Activated naive CD8-positive, alpha-beta T cell treated with anti-CD3 and anti-CD28 coated beads, Interleukin-2, amount 50 U/mL, for 16 hours (primary cell): ENCODE results near the gene TATDN2.

Source experiments
- DNase-seq: peaks from one replicate; pipeline ENCODE4 v3.0.0-alpha.2; 2020; ENCODE audit warnings: low read depth, low spot score

TATDN2 gene, protein sequence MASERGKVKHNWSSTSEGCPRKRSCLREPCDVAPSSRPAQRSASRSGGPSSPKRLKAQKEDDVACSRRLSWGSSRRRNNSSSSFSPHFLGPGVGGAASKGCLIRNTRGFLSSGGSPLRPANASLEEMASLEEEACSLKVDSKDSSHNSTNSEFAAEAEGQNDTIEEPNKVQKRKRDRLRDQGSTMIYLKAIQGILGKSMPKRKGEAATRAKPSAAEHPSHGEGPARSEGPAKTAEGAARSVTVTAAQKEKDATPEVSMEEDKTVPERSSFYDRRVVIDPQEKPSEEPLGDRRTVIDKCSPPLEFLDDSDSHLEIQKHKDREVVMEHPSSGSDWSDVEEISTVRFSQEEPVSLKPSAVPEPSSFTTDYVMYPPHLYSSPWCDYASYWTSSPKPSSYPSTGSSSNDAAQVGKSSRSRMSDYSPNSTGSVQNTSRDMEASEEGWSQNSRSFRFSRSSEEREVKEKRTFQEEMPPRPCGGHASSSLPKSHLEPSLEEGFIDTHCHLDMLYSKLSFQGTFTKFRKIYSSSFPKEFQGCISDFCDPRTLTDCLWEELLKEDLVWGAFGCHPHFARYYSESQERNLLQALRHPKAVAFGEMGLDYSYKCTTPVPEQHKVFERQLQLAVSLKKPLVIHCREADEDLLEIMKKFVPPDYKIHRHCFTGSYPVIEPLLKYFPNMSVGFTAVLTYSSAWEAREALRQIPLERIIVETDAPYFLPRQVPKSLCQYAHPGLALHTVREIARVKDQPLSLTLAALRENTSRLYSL

GRCh38 chr3:10248184-10248983, at the start of gene TATDN2:
Gene TATDN2, plus strand, starts transcription at chr3:10248459. Its CDS starts 742 bp downstream, at chr3:10249201.
- DNase-seq, result peak; percentile 84

GRCh38 chr3:10198761-10199649, 49.3 kb upstream of the TATDN2 start:
- no peak for DNase-seq

DNA sequence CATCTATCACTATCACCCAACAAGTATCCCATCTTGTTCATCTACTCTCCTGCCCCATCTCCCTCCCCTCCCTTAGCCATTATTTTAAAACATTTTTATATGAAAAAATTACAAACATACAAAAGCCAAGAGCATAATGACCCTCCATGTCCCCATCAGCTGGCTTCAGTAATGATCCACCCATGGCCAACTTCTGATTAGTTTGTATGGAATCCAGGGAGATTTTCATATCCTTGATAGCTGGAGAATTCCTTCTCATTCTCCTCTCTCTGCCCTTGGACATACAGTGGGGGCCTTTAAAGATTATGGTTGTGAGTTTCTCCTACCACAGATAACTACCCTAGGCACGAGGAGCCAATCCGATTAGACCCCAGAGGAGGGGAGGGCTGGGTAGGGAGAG, 43.3 kb upstream of the TATDN2 start:
- DNase-seq, result no peak

DNA sequence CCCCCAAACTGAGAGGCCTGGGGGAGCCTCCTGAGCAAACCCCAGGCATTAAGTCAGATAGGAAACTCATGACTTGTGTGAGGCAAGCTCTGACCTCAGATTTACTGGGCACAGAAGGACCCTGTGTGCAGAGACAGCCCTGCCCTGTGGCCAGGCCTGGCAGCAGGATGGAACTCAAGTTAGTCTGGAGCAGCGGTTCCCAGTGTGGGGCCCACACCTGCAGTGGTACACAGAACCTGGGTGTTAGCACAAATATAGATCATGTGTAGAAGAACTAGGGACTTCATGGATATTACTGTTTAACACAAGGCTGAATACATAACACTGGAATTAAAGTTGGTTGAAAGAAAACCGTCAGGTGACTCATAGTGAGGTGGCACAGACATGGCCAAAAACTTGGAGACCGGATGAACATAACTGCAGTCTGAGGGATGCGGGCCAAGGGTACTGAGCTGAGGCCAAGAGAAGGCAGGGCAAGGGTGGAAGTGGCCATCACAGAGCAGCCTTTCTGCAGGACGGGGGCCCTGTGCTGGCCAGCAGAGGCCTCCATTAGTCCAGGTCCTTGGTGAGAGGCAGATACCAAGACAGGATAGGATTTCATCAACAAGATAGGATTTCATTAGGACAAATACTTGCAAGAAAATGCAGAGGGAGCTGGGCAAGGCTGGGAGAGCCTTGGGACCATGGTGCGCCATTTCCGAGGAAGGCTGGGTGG, 42.7 kb upstream of the TATDN2 start:
- DNase-seq, result no peak

GRCh38 chr3:10206166-10206511, 42.1 kb upstream of the TATDN2 start:
- DNase-seq, result no peak

DNA sequence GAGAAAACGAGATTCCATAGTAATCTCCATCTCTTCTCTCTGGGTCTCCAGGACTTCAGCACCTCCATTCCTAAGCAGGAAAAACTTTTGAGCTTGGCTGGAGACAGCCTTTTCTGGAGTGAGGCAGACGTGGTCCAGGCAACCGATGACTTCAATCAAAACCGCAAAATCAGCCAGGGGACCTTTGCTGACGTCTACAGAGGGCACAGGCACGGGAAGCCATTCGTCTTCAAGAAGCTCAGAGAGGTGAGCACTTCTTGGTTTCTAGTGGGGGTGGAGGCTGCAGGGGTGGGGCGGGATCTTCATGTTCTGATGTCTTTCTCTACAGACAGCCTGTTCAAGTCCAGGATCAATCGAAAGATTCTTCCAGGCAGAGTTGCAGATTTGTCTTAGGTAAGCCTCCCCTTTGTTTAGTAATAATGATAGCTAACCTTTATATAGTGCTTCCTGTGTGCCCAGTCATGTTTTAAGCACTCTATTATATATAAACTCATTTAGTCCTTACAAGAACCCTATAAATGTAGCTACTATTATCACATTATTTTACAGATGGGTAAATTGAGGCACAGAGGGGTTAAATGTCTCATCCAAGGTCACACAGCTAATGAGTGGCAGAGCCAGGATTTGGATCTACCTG, 35.0 kb upstream of the TATDN2 start:
- DNase-seq, result no peak

GRCh38 chr3:10215578-10216368, 32.5 kb upstream of the TATDN2 start:
- DNase-seq, result no peak

GRCh38 chr3:10217359-10217758, 30.9 kb upstream of the TATDN2 start:
- no peak for DNase-seq

- no peak for DNase-seq
Measured at GRCh38 chr3:10219737-10220136, 28.5 kb upstream of the TATDN2 start.

DNA sequence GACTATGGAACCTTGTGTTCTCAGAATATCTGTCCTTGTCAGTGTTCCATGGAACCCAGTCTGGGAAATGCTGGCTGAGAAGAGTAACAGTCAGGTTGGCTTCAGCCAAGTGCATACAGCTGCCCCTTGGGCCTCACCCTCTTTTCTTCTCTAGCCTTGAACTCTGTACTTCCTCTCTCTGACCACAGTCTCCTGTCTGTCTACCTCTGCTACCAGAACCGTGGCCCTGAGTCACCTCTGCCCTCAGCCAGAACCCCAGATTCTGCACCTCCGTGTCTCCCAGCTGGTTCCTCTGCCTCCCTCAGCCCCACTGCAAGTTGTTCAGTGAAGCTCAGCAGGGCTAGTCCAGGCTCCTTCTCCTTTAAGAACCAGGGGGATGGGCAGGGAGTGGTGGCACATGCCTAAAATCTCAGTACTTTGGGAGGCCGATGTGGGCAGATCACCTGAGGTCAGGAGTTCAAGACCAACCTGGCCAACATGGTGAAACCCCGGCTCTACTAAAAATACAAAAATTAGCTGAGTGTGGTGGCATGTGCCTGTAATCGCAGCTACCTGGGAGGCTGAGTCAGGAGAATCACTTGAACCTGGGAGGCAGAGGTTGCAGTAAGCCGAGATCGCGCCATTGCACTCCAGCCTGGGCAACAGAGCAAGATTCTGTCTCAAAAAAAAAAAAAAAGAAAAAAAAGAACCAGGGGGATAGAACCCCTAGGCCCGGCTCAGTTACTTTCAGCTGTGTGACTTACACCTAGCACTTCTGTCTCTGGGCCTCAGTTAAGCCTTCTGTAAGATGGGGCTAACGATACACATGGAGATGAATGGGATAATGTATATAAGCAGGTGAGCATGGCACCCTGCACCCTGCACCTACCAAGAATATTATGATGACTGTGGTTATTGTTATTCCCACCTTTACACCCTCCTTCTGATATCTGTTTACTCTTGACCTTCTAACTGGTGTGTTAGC, 24.3 kb upstream of the TATDN2 start:
- no peak for DNase-seq

DNA sequence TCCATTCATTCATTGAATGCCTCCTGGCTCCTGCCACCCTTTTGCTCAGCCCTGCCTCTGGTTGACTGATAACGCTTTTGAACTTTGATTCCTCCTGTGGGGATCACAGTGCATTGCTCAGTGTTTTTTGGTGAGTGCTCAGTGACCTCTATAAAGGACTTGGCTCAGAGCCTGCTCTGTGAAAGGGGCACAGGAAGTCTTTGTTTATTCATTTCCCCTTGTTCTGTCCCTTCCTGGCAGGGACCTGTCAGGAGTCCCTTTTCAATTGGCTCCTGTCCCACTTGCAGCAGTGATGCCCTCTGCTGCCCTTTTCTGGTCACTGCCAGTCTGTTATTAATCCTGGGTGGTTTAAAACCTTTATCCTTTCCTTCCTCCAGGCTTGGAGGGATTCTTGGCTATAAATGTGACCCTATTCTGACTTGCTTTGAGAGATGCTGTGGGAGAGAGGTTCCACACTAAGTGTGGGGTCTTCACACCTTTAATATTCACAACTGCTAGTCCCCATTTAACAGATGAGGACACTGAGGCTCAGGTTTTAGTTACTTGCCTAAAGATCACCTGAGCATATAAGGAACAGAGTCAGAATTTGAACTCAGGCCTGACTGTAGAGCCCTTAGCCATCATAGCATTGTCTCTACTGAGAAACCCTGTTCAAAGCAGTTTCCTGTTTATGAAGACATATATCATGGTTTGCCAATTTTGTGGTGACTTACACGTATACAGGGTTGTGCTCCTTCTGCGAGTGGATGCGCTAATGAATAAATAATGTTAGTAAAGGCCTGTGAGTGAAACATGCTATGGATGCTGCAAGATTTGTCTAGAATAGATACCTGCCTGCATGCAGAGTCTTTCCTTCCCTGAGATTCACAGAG, 23.2 kb upstream of the TATDN2 start:
- peak; percentile 37 for DNase-seq

GRCh38 chr3:10226293-10226692, 22.0 kb upstream of the TATDN2 start:
- no peak for DNase-seq

GRCh38 chr3:10228248-10228950, 19.9 kb upstream of the TATDN2 start:
- DNase-seq, result no peak

DNA sequence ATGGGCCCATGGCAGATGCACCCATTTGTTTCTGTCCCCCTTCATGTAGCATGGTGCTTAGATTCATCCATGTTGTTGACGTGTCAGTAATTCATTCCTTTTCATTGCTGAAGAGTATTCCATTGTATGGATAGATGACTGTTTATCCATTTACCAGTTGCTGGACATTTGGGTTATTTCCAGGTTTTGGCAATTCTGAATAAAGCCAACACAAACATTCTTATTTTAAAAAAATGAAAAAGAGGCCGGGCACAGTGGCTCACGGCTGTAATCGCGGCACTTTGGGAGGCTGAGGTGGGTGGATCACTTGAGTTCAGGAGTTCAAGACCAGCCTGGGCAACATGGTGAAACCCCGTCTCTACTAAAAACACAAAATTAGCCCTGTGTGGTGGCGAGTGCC, 18.7 kb upstream of the TATDN2 start:
- no peak for DNase-seq

GRCh38 chr3:10232137-10232536, 16.1 kb upstream of the TATDN2 start:
- DNase-seq, result no peak

DNA sequence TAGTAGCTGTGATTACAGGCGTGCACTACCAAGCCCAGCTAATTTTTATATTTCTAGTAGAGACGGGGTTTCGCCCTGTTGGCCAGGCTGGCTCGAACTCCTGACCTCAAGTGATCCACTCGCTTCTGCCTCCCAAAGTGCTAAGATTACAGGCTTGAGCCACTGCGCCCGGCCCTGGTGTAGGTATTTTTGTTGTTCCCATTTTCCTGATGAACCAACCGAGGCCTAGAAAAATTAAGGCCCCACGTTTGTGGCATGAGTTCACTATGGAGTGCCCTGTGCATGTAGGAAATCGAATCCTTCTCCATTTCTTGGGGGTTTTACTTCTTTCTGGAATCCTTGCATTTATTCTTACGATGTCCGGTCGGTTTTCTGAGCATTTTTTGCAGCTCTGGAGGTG, 14.3 kb upstream of the TATDN2 start:
- DNase-seq, result no peak
